B cell (primary cell): Measurements from ENCODE around the gene IL4. TPM values are rescaled to one million over a fixed set of nuclear protein-coding genes. Genes with fewer than 3 reads are reported as not detected.

Experiments used
- ATAC-seq: fragments of 200-7000 bp; cut with Tn5 transposase; one replicate; pipeline ENCODE4 v1.10.0; 2021; ENCODE audit warnings: low read depth, mild to moderate bottlenecking, moderate number of reproducible peaks, moderate library complexity
- CTCF ChIA-PET: fragments of 350-600 bp; sonication (Branson Sonifier 250); formaldehyde crosslinking; loops from one replicate; lab custom pipeline; 2021; ENCODE audit warnings: antibody characterized with exemption, inconsistent platforms; lab: Charles Lee
- POLR2A ChIA-PET: fragments of 350-600 bp; sonication (Branson Sonifier 250); formaldehyde crosslinking; loops from one replicate; lab custom pipeline; 2021; ENCODE audit warnings: antibody characterized with exemption; lab: Charles Lee
- DNase-seq: peaks from one replicate; pipeline ENCODE4 v3.0.0; 2013
- H2AFZ ChIP-seq: 2 replicates; pipeline ENCODE4 v1.6.1; 2012; ENCODE audit warnings: mild to moderate bottlenecking, low read depth, low read length; ENCODE audit not compliant: insufficient read depth, poor library complexity, severe bottlenecking
- H3K27ac ChIP-seq, 2 donors: 1 replicate in 1 of 2; 2 replicates in 1 of 2; pipeline ENCODE4 v1.5.1; 2012 to 2013; ENCODE audit warnings: low read length in 2 of 2, mild to moderate bottlenecking in 2 of 2, moderate library complexity in 1 of 2
- H3K27me3 ChIP-seq, 4 experiments: fragments of 200-600 bp in 1 of 4; sonication (generic) in 1 of 4; replicated peaks in 1 of 4; 1 replicate in 2 of 4; 2 replicates in 2 of 4; pipeline versions ENCODE4 v1.6.1 to v1.7.0; 2013 to 2016; ENCODE audit warnings: low read length in 3 of 4, mild to moderate bottlenecking in 2 of 4, mixed read lengths in 1 of 4, moderate library complexity in 1 of 4; ENCODE audit not compliant: insufficient read depth in 4 of 4, control insufficient read depth in 3 of 4; ENCODE audit errors: control extremely low read depth in 1 of 4
- H3K36me3 ChIP-seq, 2 experiments: replicated peaks in 1 of 2; 1 replicate in 1 of 2; 2 replicates in 1 of 2; pipeline versions ENCODE4 v1.6.1 to v1.7.1; 2013; ENCODE audit warnings: low read length in 1 of 2; ENCODE audit not compliant: insufficient read depth in 2 of 2, control insufficient read depth in 1 of 2; ENCODE audit errors: control extremely low read depth in 1 of 2, extremely low read depth in 1 of 2
- H3K4me1 ChIP-seq, 2 donors: fragments of 200-600 bp in 1 of 2; sonication (generic) in 1 of 2; 1 replicate in 1 of 2; 2 replicates in 1 of 2; pipeline versions ENCODE4 v1.5.1 to v1.6.1; 2013 to 2017; ENCODE audit warnings: low read length in 2 of 2; ENCODE audit not compliant: control insufficient read depth in 2 of 2, insufficient read depth in 2 of 2
- H3K4me2 ChIP-seq: replicated peaks from 2 replicates; pipeline ENCODE3; 2012; ENCODE audit warnings: mild to moderate bottlenecking, low read depth, low read length; ENCODE audit not compliant: poor library complexity, severe bottlenecking
- H3K4me3 ChIP-seq, 5 experiments: fragments of 200-600 bp in 1 of 5; sonication (generic) in 1 of 5; 1 replicate in 3 of 5; 2 replicates in 2 of 5; pipeline versions ENCODE4 v1.5.1 to v1.7.0; 2011 to 2016; ENCODE audit warnings: low read length in 4 of 5, mild to moderate bottlenecking in 4 of 5, low read depth in 2 of 5, control low read depth in 1 of 5, moderate library complexity in 1 of 5; ENCODE audit not compliant: insufficient read depth in 1 of 5; ENCODE audit errors: control extremely low read depth in 1 of 5, extremely low read depth in 1 of 5
- H3K79me2 ChIP-seq: fragments of 200-600 bp; sonication (generic); one replicate; pipeline ENCODE4 v1.6.0; 2016; ENCODE audit warnings: low read length; ENCODE audit not compliant: control insufficient read depth, insufficient read depth
- H3K9ac ChIP-seq: fragments of 200-600 bp; sonication (generic); 2 replicates; pipeline ENCODE4 v1.6.1; 2017; ENCODE audit warnings: mild to moderate bottlenecking, low read length, moderate library complexity
- H3K9me3 ChIP-seq, 3 donors: one replicate each; pipeline versions ENCODE4 v1.6.1 to v1.7.1; 2013; ENCODE audit warnings: low read length in 2 of 3; ENCODE audit not compliant: control insufficient read depth in 2 of 3, insufficient read depth in 1 of 3; ENCODE audit errors: control extremely low read depth in 1 of 3
- H4K20me1 ChIP-seq: 2 replicates; pipeline ENCODE4 v1.6.0; 2012; ENCODE audit warnings: mild to moderate bottlenecking, low read length; ENCODE audit not compliant: insufficient read depth, control insufficient read depth, poor library complexity, severe bottlenecking
- H3K27ac Mint-ChIP-seq: one replicate; pipeline ENCODE4 v1.8.0; 2021; ENCODE audit warnings: mixed read lengths
- H3K27me3 Mint-ChIP-seq: one replicate; pipeline ENCODE4 v1.8.0; 2021; ENCODE audit warnings: mixed read lengths
- H3K4me1 Mint-ChIP-seq: one replicate; pipeline ENCODE4 v1.8.0; 2021; ENCODE audit warnings: mixed read lengths
- H3K4me3 Mint-ChIP-seq: one replicate; pipeline ENCODE4 v1.8.0; 2021; ENCODE audit warnings: mixed read lengths
- H3K9me3 Mint-ChIP-seq: one replicate; pipeline ENCODE4 v1.8.0; 2022; ENCODE audit warnings: mixed read lengths; ENCODE audit not compliant: insufficient read depth
- EZH2 ChIP-seq: IDR thresholded peaks from 2 replicates; pipeline ENCODE4 v1.6.1; 2012; ENCODE audit warnings: borderline replicate concordance, low read depth, mild to moderate bottlenecking, moderate library complexity, low read length; ENCODE audit not compliant: insufficient read depth, poor library complexity, severe bottlenecking
- WGBS: methylation state at CpG from one replicate; pipeline ENCODE4 v1.1.5; 2013; ENCODE audit warnings: missing lambda C conversion rate; ENCODE audit not compliant: insufficient coverage; 5-methylcytosine and 5-hydroxymethylcytosine counted together
- intact Hi-C: fragments of 100-400 bp; cut with micrococcal nuclease; formaldehyde crosslinking; loops from one replicate; pipeline ENCODE4 v1.10.0; 2022
- polyA plus RNA-seq: library from polyadenylated mRNA; depleted of rRNA; stranded (reverse); fragments of >200 nt; gene quantifications from 2 replicates; pipeline ENCODE4 v1.2.3, GENCODE V29; 2012
- total RNA-seq, 2 donors: library from RNA; stranded (reverse); fragments of 120-200 nt in 1 of 2; gene quantifications; 1 replicate in 1 of 2; 2 replicates in 1 of 2; pipeline versions ENCODE4 v1.2.3 to v1.2.4, GENCODE V29; 2013 to 2022
- TF ChIP-seq, protein P1 (sequence below): fragments of 200-600 bp; IDR thresholded peaks from one replicate; pipeline ENCODE4 v1.8.0; 2022; ENCODE audit warnings: antibody characterized with exemption, mild to moderate bottlenecking

Gene IL4
- total and polyA plus RNA-seq, 2 donors (not counting 1 experiment from before 2014, with no cell fraction given) = not detected

DNA sequence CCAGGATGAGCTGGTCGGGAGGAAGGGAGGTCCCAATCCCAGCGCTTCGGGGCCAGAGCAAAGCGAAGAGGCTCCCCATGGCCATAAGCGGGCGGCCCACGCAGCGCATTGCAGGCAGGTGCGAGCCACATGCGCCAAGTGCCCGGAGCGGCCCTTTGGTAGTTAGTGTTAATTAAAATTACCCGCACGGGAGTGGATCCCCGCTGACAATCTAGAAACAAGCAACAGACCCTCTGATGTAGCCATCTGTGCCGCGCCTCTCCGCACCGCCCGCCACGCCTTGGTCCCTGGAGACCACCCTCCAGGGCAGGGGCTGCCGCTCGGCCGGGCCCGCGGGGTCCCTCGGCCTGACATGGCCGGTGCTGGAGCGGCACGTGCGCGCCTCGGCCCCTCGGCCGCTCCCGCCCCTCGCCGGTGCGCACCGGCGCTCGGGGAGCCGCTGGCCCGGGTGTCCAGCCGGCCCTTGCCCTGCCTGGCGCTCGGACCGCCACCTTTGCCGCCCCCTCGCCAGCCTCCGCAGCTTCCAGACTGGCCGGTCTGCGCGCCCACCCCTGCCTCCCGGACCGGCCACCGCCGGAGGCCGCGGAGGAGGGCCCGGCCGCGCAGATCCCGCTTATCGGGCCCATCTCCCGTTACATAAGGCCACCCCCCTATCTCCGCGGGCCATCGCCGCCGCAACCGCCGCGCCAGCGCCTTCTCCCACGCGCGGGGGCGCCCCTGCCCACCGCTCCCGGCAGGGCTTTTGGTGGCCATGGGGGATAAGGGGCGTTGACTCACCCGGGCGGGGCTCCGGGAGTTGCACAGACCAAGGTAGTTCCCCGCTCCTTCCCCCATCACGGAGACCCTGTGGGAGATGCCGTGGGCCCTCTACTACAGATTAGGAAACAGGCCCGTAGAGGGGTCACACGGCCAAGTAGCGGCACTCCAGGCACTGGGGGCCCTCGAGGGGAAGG is 17.7 kb upstream of the IL4 start:
- CTCF ChIA-PET = no interaction called here
- no peaks in the 10 kb centered on the region for H3K79me2 ChIP-seq
- peaks cover 12 to 15% of the 10 kb centered on the region in 2 donors for H3K4me1 ChIP-seq
- H3K4me3 Mint-ChIP-seq = peak overlapping the region; percentile 56
- H3K9me3 Mint-ChIP-seq = no peaks in the 10 kb centered on the region
- WGBS = 10% methylated on average over 90 of the region's 92 CpGs
- H3K27ac ChIP-seq = no peak overlapping the region
- H3K9me3 ChIP-seq = peaks cover 0 to 8% (median 0%) of the 10 kb centered on the region in 3 donors
- no peak for ATAC-seq
- H3K9ac ChIP-seq = peak overlapping the region; percentile 55
- intact Hi-C loops = no loop called here
- peak; percentile 40 for DNase-seq
- no peaks in the 10 kb centered on the region for H3K36me3 ChIP-seq
- peak overlapping the region; percentile 81 for H3K4me2 ChIP-seq
- H3K27me3 Mint-ChIP-seq = peaks cover 39% of the 10 kb centered on the region
- H4K20me1 ChIP-seq = no peaks in the 10 kb centered on the region
- H3K4me3 ChIP-seq = peak overlapping the region in 3 of 5 experiments; percentile 11 to 47 (median 21)
- POLR2A ChIA-PET = no interaction called here
- TF ChIP-seq, protein P1, sequence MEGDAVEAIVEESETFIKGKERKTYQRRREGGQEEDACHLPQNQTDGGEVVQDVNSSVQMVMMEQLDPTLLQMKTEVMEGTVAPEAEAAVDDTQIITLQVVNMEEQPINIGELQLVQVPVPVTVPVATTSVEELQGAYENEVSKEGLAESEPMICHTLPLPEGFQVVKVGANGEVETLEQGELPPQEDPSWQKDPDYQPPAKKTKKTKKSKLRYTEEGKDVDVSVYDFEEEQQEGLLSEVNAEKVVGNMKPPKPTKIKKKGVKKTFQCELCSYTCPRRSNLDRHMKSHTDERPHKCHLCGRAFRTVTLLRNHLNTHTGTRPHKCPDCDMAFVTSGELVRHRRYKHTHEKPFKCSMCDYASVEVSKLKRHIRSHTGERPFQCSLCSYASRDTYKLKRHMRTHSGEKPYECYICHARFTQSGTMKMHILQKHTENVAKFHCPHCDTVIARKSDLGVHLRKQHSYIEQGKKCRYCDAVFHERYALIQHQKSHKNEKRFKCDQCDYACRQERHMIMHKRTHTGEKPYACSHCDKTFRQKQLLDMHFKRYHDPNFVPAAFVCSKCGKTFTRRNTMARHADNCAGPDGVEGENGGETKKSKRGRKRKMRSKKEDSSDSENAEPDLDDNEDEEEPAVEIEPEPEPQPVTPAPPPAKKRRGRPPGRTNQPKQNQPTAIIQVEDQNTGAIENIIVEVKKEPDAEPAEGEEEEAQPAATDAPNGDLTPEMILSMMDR = no peak
- TF ChIP-seq EZH2 = no peak
- peak overlapping the region; percentile 47 for H2AFZ ChIP-seq
- peaks cover 0 to 37% (median 14%) of the 10 kb centered on the region in 4 experiments for H3K27me3 ChIP-seq
- H3K4me1 Mint-ChIP-seq = peaks cover 10% of the 10 kb centered on the region
- no peak overlapping the region for H3K27ac Mint-ChIP-seq

DNA sequence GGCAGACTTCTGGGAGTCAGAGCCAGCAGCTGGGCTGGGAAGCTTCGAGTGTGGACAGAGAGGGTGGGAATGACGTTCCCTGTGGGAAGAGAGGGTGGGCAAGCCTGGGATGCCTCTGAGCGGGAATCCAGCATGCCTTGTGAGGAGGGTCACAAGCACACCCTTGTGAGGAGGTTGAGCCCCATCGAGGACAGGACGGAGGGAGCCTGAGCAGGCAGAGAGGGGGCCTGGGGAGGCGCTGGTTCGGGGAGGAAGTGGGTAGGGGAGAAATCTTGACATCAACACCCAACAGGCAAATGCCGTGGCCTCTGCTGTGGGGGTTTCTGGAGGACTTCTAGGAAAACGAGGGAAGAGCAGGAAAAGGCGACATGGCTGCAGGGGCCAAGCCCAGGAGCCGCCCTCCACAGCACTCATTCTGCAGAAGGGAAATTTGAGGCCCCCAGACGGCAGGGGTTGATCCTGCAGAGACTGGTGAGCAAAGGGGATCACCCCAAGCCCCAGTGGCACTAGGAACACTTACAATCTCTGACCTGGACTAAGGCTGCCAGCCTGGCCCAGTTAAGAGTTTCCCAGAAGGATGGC is 16.9 kb upstream of the IL4 start:
- ChIA-PET CTCF (no interaction called here), POLR2A (no interaction called here)
- H3K27ac ChIP-seq = no peak overlapping the region
- no peak for ATAC-seq
- Mint-ChIP-seq H3K4me3 (peak overlapping the region; percentile 50), H3K9me3 (no peaks in the 10 kb centered on the region), H3K27ac (no peak overlapping the region), H3K27me3 (peaks cover 38% of the 10 kb centered on the region), H3K4me1 (peaks cover 16% of the 10 kb centered on the region)
- no peak for DNase-seq
- H3K4me3 ChIP-seq = peak overlapping the region in 2 of 5 experiments; percentile 11 to 47
- peaks cover 15 to 18% of the 10 kb centered on the region in 2 donors for H3K4me1 ChIP-seq
- H3K79me2 ChIP-seq = no peaks in the 10 kb centered on the region
- intact Hi-C loops = no loop called here
- H3K9me3 ChIP-seq = peaks cover 0 to 8% (median 0%) of the 10 kb centered on the region in 3 donors
- peaks cover 0 to 37% (median 14%) of the 10 kb centered on the region in 4 experiments for H3K27me3 ChIP-seq
- TF ChIP-seq EZH2 = no peak
- TF ChIP-seq, protein P1 = no peak
- H3K9ac ChIP-seq = peak overlapping the region; percentile 55
- no peaks in the 10 kb centered on the region for H4K20me1 ChIP-seq
- no peaks in the 10 kb centered on the region for H3K36me3 ChIP-seq
- peak overlapping the region; percentile 47 for H2AFZ ChIP-seq
- WGBS = 46% methylated on average over 9 of the region's 12 CpGs
- peak overlapping the region; percentile 81 for H3K4me2 ChIP-seq
